Osteoblast (primary cell): ENCODE measurements around the gene HEXIM1. TPM values are rescaled to one million over a fixed set of nuclear protein-coding genes. Genes with fewer than 3 reads are reported as not detected.

Source experiments
- DNase-seq: peaks from one replicate; pipeline ENCODE4 v3.0.0; 2011; ENCODE audit warnings: low spot score, mixed read lengths; ENCODE audit not compliant: insufficient read length; ENCODE audit errors: missing footprints
- H2AFZ ChIP-seq: 2 replicates; pipeline ENCODE4 v1.6.0; 2011; ENCODE audit warnings: mild to moderate bottlenecking, low read length
- H3K27ac ChIP-seq: 2 replicates; pipeline ENCODE4 v1.5.1; 2011; ENCODE audit warnings: mild to moderate bottlenecking, low read depth, low read length, moderate library complexity
- H3K27me3 ChIP-seq: 2 replicates; pipeline ENCODE4 v1.6.0; 2012; ENCODE audit warnings: mild to moderate bottlenecking, control low read depth, inconsistent platforms, low read length, moderate library complexity; ENCODE audit not compliant: insufficient read depth
- H3K36me3 ChIP-seq: 2 replicates; pipeline ENCODE4 v1.5.1; 2011; ENCODE audit warnings: mild to moderate bottlenecking, low read length, control low read depth, moderate library complexity; ENCODE audit not compliant: insufficient read depth
- H3K4me1 ChIP-seq: 2 replicates; pipeline ENCODE4 v1.5.1; 2011; ENCODE audit warnings: mild to moderate bottlenecking, low read length, control low read depth, moderate library complexity; ENCODE audit not compliant: insufficient read depth
- H3K4me2 ChIP-seq: 2 replicates; pipeline ENCODE4 v1.6.0; 2011; ENCODE audit warnings: mild to moderate bottlenecking, low read length; ENCODE audit not compliant: insufficient read depth
- H3K4me3 ChIP-seq: fragments of 200-600 bp; sonication (generic); 3 replicates; pipeline ENCODE4 v1.5.1; 2012; ENCODE audit warnings: mild to moderate bottlenecking, low read length, inconsistent platforms; ENCODE audit not compliant: insufficient read depth
- H3K79me2 ChIP-seq: 2 replicates; pipeline ENCODE4 v1.6.0; 2012; ENCODE audit warnings: mild to moderate bottlenecking, low read length, control low read depth, inconsistent platforms; ENCODE audit not compliant: insufficient read depth
- H3K9me3 ChIP-seq: 2 replicates; pipeline ENCODE4 v1.5.1; 2011; ENCODE audit warnings: low read depth, low read length, control low read depth
- H4K20me1 ChIP-seq: 2 replicates; pipeline ENCODE4 v1.6.0; 2012; ENCODE audit warnings: mild to moderate bottlenecking, low read length, control low read depth; ENCODE audit not compliant: insufficient read depth
- total RNA-seq: library from RNA; depleted of rRNA; stranded (reverse); fragments of >200 nt; gene quantifications from 2 replicates; pipeline ENCODE4 v1.2.3, GENCODE V29; 2012
- TF ChIP-seq, protein P1 (sequence below): IDR thresholded peaks from 2 replicates; pipeline ENCODE4 v1.5.1; 2011; ENCODE audit warnings: mild to moderate bottlenecking, low read depth, low read length, moderate library complexity; ENCODE audit errors: extremely low read depth

The HEXIM1 gene
- total RNA-seq = 10.9 and 12.1 TPM in 2 replicates

GRCh38 chr17:45148183-45149036 is at the start of gene HEXIM1:
HEXIM1 (plus strand) TSS chr17:45148475; CDS start chr17:45149191, 716 bp downstream.
- peak within 1 kb of the TSS; percentile 83 for H2AFZ ChIP-seq
- peak; percentile 99 for DNase-seq
- no peaks in the 10 kb centered on the region for H3K27me3 ChIP-seq
- H3K4me3 ChIP-seq = peak within 1 kb of the TSS; percentile 78
- H3K27ac ChIP-seq = peak within 1 kb of the TSS; percentile 100
- peaks cover 32% of the 10 kb centered on the region for H3K4me1 ChIP-seq
- peaks cover 25% of the 10 kb centered on the region for H4K20me1 ChIP-seq
- H3K9me3 ChIP-seq = no peaks in the 10 kb centered on the region
- TF ChIP-seq, protein P1, sequence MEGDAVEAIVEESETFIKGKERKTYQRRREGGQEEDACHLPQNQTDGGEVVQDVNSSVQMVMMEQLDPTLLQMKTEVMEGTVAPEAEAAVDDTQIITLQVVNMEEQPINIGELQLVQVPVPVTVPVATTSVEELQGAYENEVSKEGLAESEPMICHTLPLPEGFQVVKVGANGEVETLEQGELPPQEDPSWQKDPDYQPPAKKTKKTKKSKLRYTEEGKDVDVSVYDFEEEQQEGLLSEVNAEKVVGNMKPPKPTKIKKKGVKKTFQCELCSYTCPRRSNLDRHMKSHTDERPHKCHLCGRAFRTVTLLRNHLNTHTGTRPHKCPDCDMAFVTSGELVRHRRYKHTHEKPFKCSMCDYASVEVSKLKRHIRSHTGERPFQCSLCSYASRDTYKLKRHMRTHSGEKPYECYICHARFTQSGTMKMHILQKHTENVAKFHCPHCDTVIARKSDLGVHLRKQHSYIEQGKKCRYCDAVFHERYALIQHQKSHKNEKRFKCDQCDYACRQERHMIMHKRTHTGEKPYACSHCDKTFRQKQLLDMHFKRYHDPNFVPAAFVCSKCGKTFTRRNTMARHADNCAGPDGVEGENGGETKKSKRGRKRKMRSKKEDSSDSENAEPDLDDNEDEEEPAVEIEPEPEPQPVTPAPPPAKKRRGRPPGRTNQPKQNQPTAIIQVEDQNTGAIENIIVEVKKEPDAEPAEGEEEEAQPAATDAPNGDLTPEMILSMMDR = no peak
- H3K4me2 ChIP-seq = peak within 1 kb of the TSS; percentile 92
- no peaks in the 10 kb centered on the region for H3K36me3 ChIP-seq
- peaks cover 37% of the 10 kb centered on the region for H3K79me2 ChIP-seq

DNA sequence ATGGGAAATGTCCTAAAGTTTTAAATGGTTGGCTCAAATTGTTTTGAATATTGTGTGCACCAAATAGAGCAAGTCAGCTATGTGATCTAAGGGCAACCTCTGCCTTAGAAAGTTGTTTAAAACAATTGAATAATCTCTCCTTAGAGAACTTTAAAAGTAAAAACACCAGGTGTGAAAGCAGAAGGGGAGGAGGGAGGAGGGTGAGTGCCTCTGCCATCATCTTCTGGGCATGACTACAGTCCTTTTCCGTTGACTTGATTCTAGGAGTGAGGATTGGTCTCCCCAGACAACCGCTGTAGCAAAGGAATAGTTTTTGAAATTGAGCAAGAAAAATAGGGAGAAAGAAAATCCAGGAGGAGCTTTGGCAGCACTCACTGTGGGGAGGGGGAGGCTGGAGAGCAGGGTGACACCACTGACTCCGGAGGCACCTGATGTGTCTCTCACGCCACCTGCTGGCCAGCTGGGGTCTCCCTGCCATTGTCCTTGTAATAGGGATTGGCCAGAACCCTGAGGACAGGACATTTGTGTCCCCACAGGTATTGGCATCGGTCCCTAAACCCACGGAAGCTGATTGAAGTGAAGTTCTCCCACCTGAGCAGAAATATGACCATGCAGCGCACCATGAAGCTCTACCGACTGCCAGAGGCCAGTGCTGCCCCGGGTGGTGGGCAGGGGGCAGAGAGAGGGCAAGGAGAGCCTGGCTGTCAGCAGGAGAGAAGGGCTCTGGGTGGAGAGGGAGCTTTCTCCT is 49.2 kb upstream of the HEXIM1 start:
- peaks cover 69% of the 10 kb centered on the region for H3K36me3 ChIP-seq
- no peaks in the 10 kb centered on the region for H3K27me3 ChIP-seq
- peaks cover 2% of the 10 kb centered on the region for H4K20me1 ChIP-seq
- DNase-seq = peak; percentile 98
- peaks cover 8% of the 10 kb centered on the region for H3K79me2 ChIP-seq
- no peak overlapping the region for H3K4me2 ChIP-seq
- H3K27ac ChIP-seq = peak overlapping the region; percentile 26
- H3K4me3 ChIP-seq = no peak overlapping the region
- H3K4me1 ChIP-seq = peaks cover 6% of the 10 kb centered on the region
- TF ChIP-seq, protein P1 = peak; percentile 89
- no peaks in the 10 kb centered on the region for H3K9me3 ChIP-seq
- H2AFZ ChIP-seq = no peak overlapping the region

GRCh38 chr17:45101546-45101882 is 46.8 kb upstream of the HEXIM1 start:
- peaks cover 6% of the 10 kb centered on the region for H3K4me1 ChIP-seq
- DNase-seq = peak; percentile 39
- no peak overlapping the region for H2AFZ ChIP-seq
- no peaks in the 10 kb centered on the region for H3K9me3 ChIP-seq
- peaks cover 16% of the 10 kb centered on the region for H3K79me2 ChIP-seq
- H4K20me1 ChIP-seq = peaks cover 2% of the 10 kb centered on the region
- H3K4me2 ChIP-seq = no peak overlapping the region
- H3K4me3 ChIP-seq = no peak overlapping the region
- TF ChIP-seq, protein P1 = no peak
- H3K36me3 ChIP-seq = peaks cover 81% of the 10 kb centered on the region
- no peak overlapping the region for H3K27ac ChIP-seq
- H3K27me3 ChIP-seq = no peaks in the 10 kb centered on the region
